ENCODE measurements around the gene KYNU. TPM values are rescaled to one million over a fixed set of nuclear protein-coding genes. Genes with fewer than 3 reads are reported as not detected.
"Not testable (repeated sequence)": the region's sequence is repeated elsewhere in the genome, so short reads cannot be mapped to it uniquely, and the experiment has no call there.

The KYNU gene
- total and polyA plus RNA-seq, 4 donors, result 1.2 to 13.5 (median 5.3) TPM

GRCh38 chr2:142885543-142885942, 8.1 kb downstream of the KYNU start:
- H3K27me3 ChIP-seq (ENCODE audit: control insufficient read depth in 1 of 2, insufficient read depth in 2 of 2, low read length in 1 of 2), result no peaks in the 10 kb centered on the region
- intact Hi-C loops (cut with DNase I), result no loop called here
- no peaks in the 10 kb centered on the region for H3K4me1 ChIP-seq (ENCODE audit: control insufficient read depth in 1 of 2, insufficient read depth in 2 of 2, low read length in 2 of 2)
- H3K9me3 ChIP-seq (ENCODE audit: control insufficient read depth, low read length), result no peaks in the 10 kb centered on the region
- no peak for ATAC-seq (ENCODE audit: low FRiP score)
- H3K4me3 ChIP-seq (ENCODE audit: low read length in 2 of 2), result no peak overlapping the region
- H3K36me3 ChIP-seq (ENCODE audit: control insufficient read depth in 1 of 2, insufficient read depth in 2 of 2, low read length in 1 of 2), result no peaks in the 10 kb centered on the region
- no peak overlapping the region for H3K27ac ChIP-seq (ENCODE audit: low read depth in 1 of 2, low read length in 2 of 2)
- DNase-seq, result no peak

- DNase-seq, result no peak
- H3K9me3 ChIP-seq (ENCODE audit: control insufficient read depth, low read length), result no peaks in the 10 kb centered on the region
- no peak for ATAC-seq (ENCODE audit: low FRiP score)
- no peaks in the 10 kb centered on the region for H3K36me3 ChIP-seq (ENCODE audit: control insufficient read depth in 1 of 2, insufficient read depth in 2 of 2, low read length in 1 of 2)
- H3K27ac ChIP-seq (ENCODE audit: low read depth in 1 of 2, low read length in 2 of 2), result no peak overlapping the region
- H3K4me1 ChIP-seq (ENCODE audit: control insufficient read depth in 1 of 2, insufficient read depth in 2 of 2, low read length in 2 of 2), result no peaks in the 10 kb centered on the region
- H3K27me3 ChIP-seq (ENCODE audit: control insufficient read depth in 1 of 2, insufficient read depth in 2 of 2, low read length in 1 of 2), result no peaks in the 10 kb centered on the region
- WGBS, 2 donors, result 63 to 66% methylated on average over 2 of the region's 2 CpGs
- intact Hi-C loops (cut with DNase I), result no loop called here
- H3K4me3 ChIP-seq (ENCODE audit: low read length in 2 of 2), result no peak overlapping the region
These were observed 15.3 kb downstream of the KYNU start for GRCh38 chr2:142892715-142893114.

GRCh38 chr2:142893241-142893640, 15.8 kb downstream of the KYNU start:
- WGBS, 2 donors, result 72 to 74% methylated on average over 2 of the region's 2 CpGs
- Histone ChIP-seq H3K36me3 (ENCODE audit: control insufficient read depth in 1 of 2, insufficient read depth in 2 of 2, low read length in 1 of 2) (no peaks in the 10 kb centered on the region), H3K4me3 (ENCODE audit: low read length in 2 of 2) (no peak overlapping the region), H3K27ac (ENCODE audit: low read depth in 1 of 2, low read length in 2 of 2) (no peak overlapping the region), H3K9me3 (ENCODE audit: control insufficient read depth, low read length) (no peaks in the 10 kb centered on the region), H3K4me1 (ENCODE audit: control insufficient read depth in 1 of 2, insufficient read depth in 2 of 2, low read length in 2 of 2) (no peaks in the 10 kb centered on the region), H3K27me3 (ENCODE audit: control insufficient read depth in 1 of 2, insufficient read depth in 2 of 2, low read length in 1 of 2) (no peaks in the 10 kb centered on the region)
- intact Hi-C loops (cut with DNase I), result no loop called here
- ATAC-seq (ENCODE audit: low FRiP score), result no peak
- no peak for DNase-seq

GRCh38 chr2:142897807-142898206, 20.3 kb downstream of the KYNU start:
- no peak overlapping the region for H3K27ac ChIP-seq (ENCODE audit: low read depth in 1 of 2, low read length in 2 of 2)
- H3K27me3 ChIP-seq (ENCODE audit: control insufficient read depth in 1 of 2, insufficient read depth in 2 of 2, low read length in 1 of 2), result no peaks in the 10 kb centered on the region
- H3K4me3 ChIP-seq (ENCODE audit: low read length in 2 of 2), result no peak overlapping the region
- no peak for DNase-seq
- WGBS, 2 donors, result 44 to 67% methylated on average over 1 of the region's 1 CpG
- ATAC-seq (ENCODE audit: low FRiP score), result no peak
- H3K9me3 ChIP-seq (ENCODE audit: control insufficient read depth, low read length), result no peaks in the 10 kb centered on the region
- no peaks in the 10 kb centered on the region for H3K4me1 ChIP-seq (ENCODE audit: control insufficient read depth in 1 of 2, insufficient read depth in 2 of 2, low read length in 2 of 2)
- no peaks in the 10 kb centered on the region for H3K36me3 ChIP-seq (ENCODE audit: control insufficient read depth in 1 of 2, insufficient read depth in 2 of 2, low read length in 1 of 2)
- intact Hi-C loops (cut with DNase I), result no loop called here

GRCh38 chr2:142900327-142900726, 22.9 kb downstream of the KYNU start:
- DNase-seq; ATAC-seq (ENCODE audit: low FRiP score); H3K36me3 ChIP-seq (ENCODE audit: control insufficient read depth in 1 of 2, insufficient read depth in 2 of 2, low read length in 1 of 2); H3K27ac ChIP-seq (ENCODE audit: low read depth in 1 of 2, low read length in 2 of 2); intact Hi-C loops (cut with DNase I); H3K4me3 ChIP-seq (ENCODE audit: low read length in 2 of 2); H3K9me3 ChIP-seq (ENCODE audit: control insufficient read depth, low read length); H3K27me3 ChIP-seq (ENCODE audit: control insufficient read depth in 1 of 2, insufficient read depth in 2 of 2, low read length in 1 of 2); H3K4me1 ChIP-seq (ENCODE audit: control insufficient read depth in 1 of 2, insufficient read depth in 2 of 2, low read length in 2 of 2): not testable (repeated sequence)
- WGBS, 2 donors, result 89 to 90% methylated on average over 4 of the region's 4 CpGs

GRCh38 chr2:142901780-142902179, 24.3 kb downstream of the KYNU start:
- H3K27ac ChIP-seq (ENCODE audit: low read depth in 1 of 2, low read length in 2 of 2), result no peak overlapping the region
- H3K4me3 ChIP-seq (ENCODE audit: low read length in 2 of 2), result no peak overlapping the region
- intact Hi-C loops (cut with DNase I), result no loop called here
- no peaks in the 10 kb centered on the region for H3K4me1 ChIP-seq (ENCODE audit: control insufficient read depth in 1 of 2, insufficient read depth in 2 of 2, low read length in 2 of 2)
- WGBS, 2 donors, result 81% methylated on average over 6 of the region's 6 CpGs
- no peaks in the 10 kb centered on the region for H3K27me3 ChIP-seq (ENCODE audit: control insufficient read depth in 1 of 2, insufficient read depth in 2 of 2, low read length in 1 of 2)
- no peaks in the 10 kb centered on the region for H3K9me3 ChIP-seq (ENCODE audit: control insufficient read depth, low read length)
- DNase-seq, result no peak
- H3K36me3 ChIP-seq (ENCODE audit: control insufficient read depth in 1 of 2, insufficient read depth in 2 of 2, low read length in 1 of 2), result no peaks in the 10 kb centered on the region
- no peak for ATAC-seq (ENCODE audit: low FRiP score)

- intact Hi-C loops (cut with DNase I); DNase-seq: not testable (repeated sequence)
- WGBS, 2 donors, result 81% methylated on average over 6 to 7 of the region's 7 CpGs
These were observed 26.3 kb downstream of the KYNU start for GRCh38 chr2:142903726-142904125.

GRCh38 chr2:142907653-142908052, 30.2 kb downstream of the KYNU start:
- H3K9me3 ChIP-seq (ENCODE audit: control insufficient read depth, low read length), result no peaks in the 10 kb centered on the region
- intact Hi-C loops (cut with DNase I), result no loop called here
- H3K36me3 ChIP-seq (ENCODE audit: control insufficient read depth in 1 of 2, insufficient read depth in 2 of 2, low read length in 1 of 2), result no peaks in the 10 kb centered on the region
- no peaks in the 10 kb centered on the region for H3K4me1 ChIP-seq (ENCODE audit: control insufficient read depth in 1 of 2, insufficient read depth in 2 of 2, low read length in 2 of 2)
- DNase-seq (no peak), ATAC-seq (ENCODE audit: low FRiP score) (no peak)
- no peak overlapping the region for H3K27ac ChIP-seq (ENCODE audit: low read depth in 1 of 2, low read length in 2 of 2)
- WGBS, 2 donors, result 79 to 88% methylated on average over 2 of the region's 2 CpGs
- H3K27me3 ChIP-seq (ENCODE audit: control insufficient read depth in 1 of 2, insufficient read depth in 2 of 2, low read length in 1 of 2), result no peaks in the 10 kb centered on the region
- no peak overlapping the region for H3K4me3 ChIP-seq (ENCODE audit: low read length in 2 of 2)

More at GRCh38 chr2:142903726-142904125, 26.3 kb downstream of the KYNU start:
- not testable (repeated sequence) for H3K36me3 ChIP-seq (ENCODE audit: control insufficient read depth in 1 of 2, insufficient read depth in 2 of 2, low read length in 1 of 2); H3K27me3 ChIP-seq (ENCODE audit: control insufficient read depth in 1 of 2, insufficient read depth in 2 of 2, low read length in 1 of 2); H3K27ac ChIP-seq (ENCODE audit: low read depth in 1 of 2, low read length in 2 of 2); H3K9me3 ChIP-seq (ENCODE audit: control insufficient read depth, low read length); ATAC-seq (ENCODE audit: low FRiP score); H3K4me1 ChIP-seq (ENCODE audit: control insufficient read depth in 1 of 2, insufficient read depth in 2 of 2, low read length in 2 of 2); H3K4me3 ChIP-seq (ENCODE audit: low read length in 2 of 2)

- Histone ChIP-seq H3K4me3 (ENCODE audit: low read length in 2 of 2) (no peak overlapping the region), H3K4me1 (ENCODE audit: control insufficient read depth in 1 of 2, insufficient read depth in 2 of 2, low read length in 2 of 2) (no peaks in the 10 kb centered on the region), H3K27ac (ENCODE audit: low read depth in 1 of 2, low read length in 2 of 2) (no peak overlapping the region), H3K27me3 (ENCODE audit: control insufficient read depth in 1 of 2, insufficient read depth in 2 of 2, low read length in 1 of 2) (no peaks in the 10 kb centered on the region), H3K36me3 (ENCODE audit: control insufficient read depth in 1 of 2, insufficient read depth in 2 of 2, low read length in 1 of 2) (no peaks in the 10 kb centered on the region), H3K9me3 (ENCODE audit: control insufficient read depth, low read length) (peaks cover 2% of the 10 kb centered on the region)
- intact Hi-C loops (cut with DNase I), result no loop called here
- ATAC-seq (ENCODE audit: low FRiP score) (no peak), DNase-seq (no peak)
- 67 to 69% methylated on average over 4 of the region's 4 CpGs for WGBS, 2 donors
These were observed 37.2 kb downstream of the KYNU start for GRCh38 chr2:142914507-142915313.

Data from aorta (tissue), 5 donors.